ENCODE results near the gene ZNF524.

- TF ChIP-seq POLR2AphosphoS5 (IDR thresholded peaks at IDR 0.05; ENCODE audit: low read depth, low read length) (no peak), TAF1 (IDR thresholded peaks at IDR 0.05; ENCODE audit: borderline replicate concordance, insufficient read depth, low read length) (no peak)
Observed at GRCh38 chr19:55579766-55580621, 20.1 kb upstream of the ZNF524 start.
